Retinal pigment epithelial cell (primary cell): ENCODE results near the gene SLC16A2.

Experiments
- DNase-seq: peaks from one replicate; pipeline ENCODE4 v3.0.0-alpha.2; 2010; ENCODE audit warnings: low read depth
- H3K4me3 ChIP-seq: 2 replicates; pipeline ENCODE4 v1.5.1; 2011; ENCODE audit warnings: mild to moderate bottlenecking, low read length, control low read depth, moderate library complexity
- TF ChIP-seq, protein P1 (sequence below): conservative IDR thresholded peaks from 2 replicates; pipeline ENCODE4 v1.5.1; 2011; ENCODE audit warnings: low read depth, low read length, control low read depth, inconsistent platforms

Gene SLC16A2

DNA sequence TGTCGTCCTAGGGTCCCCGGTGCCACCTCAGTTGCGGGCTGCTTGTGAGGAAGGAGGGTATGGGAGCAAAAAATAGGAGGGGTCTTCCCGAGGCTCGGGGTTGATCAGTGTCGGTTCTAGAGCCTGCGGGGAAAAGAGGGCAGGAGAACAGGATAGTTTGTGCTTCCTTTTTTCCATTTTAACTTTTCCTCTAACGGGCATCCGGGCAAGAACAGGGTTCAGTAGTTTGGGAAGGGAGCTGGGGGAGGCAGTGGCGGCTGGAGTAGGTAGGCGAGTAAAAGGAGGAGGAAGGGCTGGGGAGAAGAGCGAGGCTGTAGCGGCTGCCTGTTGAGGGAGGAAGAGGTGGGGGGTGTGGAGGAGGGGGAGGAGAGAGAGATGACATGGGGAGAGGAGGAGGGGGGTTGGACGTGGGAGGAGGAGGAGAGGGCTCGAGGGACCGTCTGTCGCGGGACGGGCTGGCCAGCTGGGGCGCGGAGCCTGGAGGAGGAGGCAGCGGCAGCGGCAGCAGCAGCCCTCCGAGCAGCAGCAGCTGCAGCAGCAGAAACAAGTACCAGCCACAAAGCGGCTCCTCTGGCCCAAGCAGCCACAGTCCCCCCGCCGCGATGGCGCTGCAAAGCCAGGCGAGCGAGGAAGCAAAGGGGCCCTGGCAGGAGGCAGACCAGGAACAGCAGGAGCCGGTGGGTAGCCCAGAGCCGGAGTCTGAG, at the start of gene SLC16A2:
TSS of gene SLC16A2 (plus strand) at position 458 of the 704 bp plus-strand sequence. CDS start at position 603, 145 bp downstream.
- H3K4me3 ChIP-seq = peak within 1 kb of the TSS; percentile 55
- peak; percentile 30 for DNase-seq
- TF ChIP-seq, protein P1, sequence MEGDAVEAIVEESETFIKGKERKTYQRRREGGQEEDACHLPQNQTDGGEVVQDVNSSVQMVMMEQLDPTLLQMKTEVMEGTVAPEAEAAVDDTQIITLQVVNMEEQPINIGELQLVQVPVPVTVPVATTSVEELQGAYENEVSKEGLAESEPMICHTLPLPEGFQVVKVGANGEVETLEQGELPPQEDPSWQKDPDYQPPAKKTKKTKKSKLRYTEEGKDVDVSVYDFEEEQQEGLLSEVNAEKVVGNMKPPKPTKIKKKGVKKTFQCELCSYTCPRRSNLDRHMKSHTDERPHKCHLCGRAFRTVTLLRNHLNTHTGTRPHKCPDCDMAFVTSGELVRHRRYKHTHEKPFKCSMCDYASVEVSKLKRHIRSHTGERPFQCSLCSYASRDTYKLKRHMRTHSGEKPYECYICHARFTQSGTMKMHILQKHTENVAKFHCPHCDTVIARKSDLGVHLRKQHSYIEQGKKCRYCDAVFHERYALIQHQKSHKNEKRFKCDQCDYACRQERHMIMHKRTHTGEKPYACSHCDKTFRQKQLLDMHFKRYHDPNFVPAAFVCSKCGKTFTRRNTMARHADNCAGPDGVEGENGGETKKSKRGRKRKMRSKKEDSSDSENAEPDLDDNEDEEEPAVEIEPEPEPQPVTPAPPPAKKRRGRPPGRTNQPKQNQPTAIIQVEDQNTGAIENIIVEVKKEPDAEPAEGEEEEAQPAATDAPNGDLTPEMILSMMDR = no peak

DNA sequence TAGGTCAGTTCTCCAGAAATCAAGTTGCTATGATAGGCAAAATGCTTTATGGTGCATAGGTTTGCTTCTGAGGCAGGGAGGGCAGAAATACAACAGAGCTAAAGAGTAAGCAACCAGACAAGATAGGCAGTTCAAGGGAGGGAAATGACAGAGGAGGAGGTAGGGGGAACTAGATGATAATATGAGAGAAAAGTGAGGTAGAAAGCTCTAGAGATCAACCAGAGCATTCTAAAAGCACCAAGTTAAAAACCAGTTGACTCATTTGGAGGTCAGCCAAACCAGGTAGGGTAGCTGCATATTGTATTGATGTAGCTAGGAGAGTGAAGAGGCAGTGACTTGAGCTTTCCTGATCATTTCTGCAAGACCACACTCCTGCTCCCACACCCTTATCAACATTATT, 49.0 kb upstream of the SLC16A2 start:
- DNase-seq = no peak
- TF ChIP-seq, protein P1 = no peak
- no peak overlapping the region for H3K4me3 ChIP-seq

DNA sequence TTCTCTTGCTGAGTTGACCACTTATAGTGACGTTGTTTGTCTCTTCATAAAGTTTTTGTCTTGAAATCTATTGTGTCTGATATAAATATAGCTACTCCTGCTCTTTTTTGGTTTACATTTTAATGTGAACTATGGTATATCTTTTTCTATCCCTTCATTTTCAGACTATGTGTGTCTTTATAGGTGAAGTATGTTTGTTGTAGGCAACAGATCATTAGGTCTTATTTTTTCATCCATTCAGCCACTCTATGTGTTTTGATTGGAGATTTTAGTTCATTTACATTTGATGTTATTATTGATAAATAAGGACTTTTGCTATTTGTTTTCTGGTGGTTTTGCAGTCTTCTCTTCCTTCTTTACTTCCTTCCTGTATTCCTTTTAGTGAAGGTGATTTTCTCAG, 44.0 kb upstream of the SLC16A2 start:
- H3K4me3 ChIP-seq = no peak overlapping the region
- TF ChIP-seq, protein P1 = no peak
- DNase-seq = no peak

DNA sequence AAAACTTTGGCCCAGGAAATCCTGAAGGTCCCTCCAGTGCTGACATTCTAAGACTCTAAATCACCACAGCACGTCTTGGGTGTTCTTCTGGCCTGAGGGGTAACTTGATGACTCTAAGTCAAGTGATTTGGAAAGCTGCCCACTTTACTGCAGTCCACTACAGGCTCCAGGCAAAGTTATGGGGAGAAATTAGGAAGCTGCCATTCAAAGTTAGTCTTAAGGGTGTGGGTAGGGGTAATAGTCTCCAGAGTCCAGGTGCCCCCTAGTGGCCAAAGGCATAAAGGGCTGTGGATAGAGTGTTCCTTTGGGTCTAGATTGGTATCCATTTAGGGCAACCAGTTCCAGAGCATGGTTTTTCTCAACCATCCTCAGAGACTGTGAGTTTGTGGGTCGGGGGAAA, 38.7 kb upstream of the SLC16A2 start:
- no peak overlapping the region for H3K4me3 ChIP-seq
- peak; percentile 78 for DNase-seq
- TF ChIP-seq, protein P1 = peak; percentile 84

DNA sequence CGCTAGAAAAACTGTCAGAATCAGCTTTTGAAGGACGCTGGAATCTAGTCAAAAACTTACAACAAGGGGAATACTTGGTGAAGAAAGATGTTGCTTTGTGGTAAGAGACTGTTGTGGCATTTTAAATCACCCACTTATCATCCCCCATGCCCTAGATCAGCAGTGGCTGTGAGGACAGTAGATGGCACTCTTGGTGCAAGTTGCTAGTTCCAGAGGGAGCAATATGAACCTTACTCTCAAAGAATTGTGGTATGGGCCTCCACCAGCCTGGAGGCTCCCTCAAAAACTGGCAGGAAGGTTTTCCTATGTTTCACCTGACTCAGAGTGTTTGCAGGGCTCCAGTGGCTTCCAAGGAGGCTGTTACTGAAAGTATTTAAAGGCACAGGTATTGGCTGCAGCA, 37.7 kb upstream of the SLC16A2 start:
- no peak for DNase-seq
- H3K4me3 ChIP-seq = no peak overlapping the region
- TF ChIP-seq, protein P1 = peak; percentile 59

DNA sequence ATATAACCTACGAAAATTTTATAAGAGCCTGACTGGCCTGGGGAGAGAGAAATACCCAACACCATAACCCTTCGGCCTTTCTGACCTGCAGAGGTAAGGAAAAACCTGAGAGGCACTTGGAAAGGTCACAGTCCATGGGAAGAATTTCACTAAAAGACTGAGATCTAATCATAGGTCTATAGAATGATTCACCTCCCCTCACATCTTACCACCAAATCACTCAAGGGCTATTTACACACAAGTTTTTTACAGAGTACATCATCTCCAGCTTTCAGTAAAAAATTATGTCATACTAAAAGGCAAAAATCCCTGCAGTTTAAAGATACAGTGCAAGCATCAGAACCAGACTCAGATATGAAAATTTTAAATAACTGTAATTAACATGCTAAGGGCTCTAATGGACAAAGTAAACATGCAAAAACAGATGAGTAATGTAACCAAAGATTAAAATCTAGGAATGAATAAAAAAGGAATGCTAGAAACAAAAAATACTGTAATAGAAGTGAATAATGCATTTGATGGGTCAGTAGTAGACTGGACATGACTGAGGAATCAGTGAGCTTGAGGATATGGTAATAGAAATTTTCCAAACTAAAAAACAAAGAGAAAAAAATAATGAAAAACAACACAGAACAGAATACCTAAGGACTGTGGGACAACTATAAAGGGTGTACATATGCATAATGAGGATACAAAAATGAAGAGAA, 32.1 kb upstream of the SLC16A2 start:
- TF ChIP-seq, protein P1 = no peak
- no peak overlapping the region for H3K4me3 ChIP-seq
- DNase-seq = no peak

DNA sequence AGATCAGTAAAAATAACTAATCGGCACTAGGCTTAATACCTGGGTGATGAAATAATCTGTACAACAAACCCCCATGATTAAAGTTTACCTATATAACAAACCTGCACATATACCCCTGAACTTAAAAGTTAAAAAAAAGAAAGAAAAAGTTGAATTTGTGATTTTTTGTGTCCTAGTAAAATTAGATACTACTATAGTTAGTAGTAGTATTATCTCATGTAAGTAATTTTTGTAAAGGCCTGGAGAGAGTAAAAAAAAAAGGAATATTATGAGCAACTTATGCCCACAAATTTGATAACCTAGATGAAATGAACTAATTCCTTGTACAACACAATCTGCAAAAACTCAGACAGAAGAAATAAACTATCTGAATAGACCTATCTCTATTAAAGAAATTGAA, 25.7 kb upstream of the SLC16A2 start:
- no peak for DNase-seq
- H3K4me3 ChIP-seq = no peak overlapping the region
- TF ChIP-seq, protein P1 = no peak
